Bronchial epithelial cell (primary cell): ENCODE results near the gene SEMA4D. TPM values are rescaled to one million over a fixed set of nuclear protein-coding genes. Genes with fewer than 3 reads are reported as not detected.

ENCODE experiments used
- DNase-seq: peaks from one replicate; pipeline ENCODE4 v3.0.0-alpha.2; 2010; ENCODE audit warnings: low read depth
- FAIRE-seq: peaks from 2 replicates; lab custom pipeline; 2011; peaks lifted over from hg19 to GRCh38; lab: Jason Lieb, UNC
- H3K27me3 ChIP-seq: 2 replicates; pipeline ENCODE4 v1.5.1; 2011; ENCODE audit warnings: low read length; ENCODE audit not compliant: control insufficient read depth, insufficient read depth
- H3K36me3 ChIP-seq: 2 replicates; pipeline ENCODE4 v1.5.1; 2011; ENCODE audit warnings: low read length; ENCODE audit not compliant: control insufficient read depth, insufficient read depth
- H3K4me3 ChIP-seq: 2 replicates; pipeline ENCODE4 v1.5.1; 2011; ENCODE audit warnings: mild to moderate bottlenecking, low read depth, low read length, control low read depth
- total RNA-seq: library from RNA; depleted of rRNA; stranded (reverse); fragments of >200 nt; gene quantifications from 2 replicates; pipeline ENCODE4 v1.2.1, GENCODE V29; 2014
- TF ChIP-seq, protein P1 (sequence below): IDR thresholded peaks from 2 replicates; pipeline ENCODE4 v1.5.1; 2011; ENCODE audit warnings: mild to moderate bottlenecking, moderate library complexity, low read length, control low read depth, inconsistent platforms; ENCODE audit not compliant: insufficient read depth, severe bottlenecking

Gene SEMA4D
- total RNA-seq, 1 donor from 2014 or later, result 1.8 TPM

DNA sequence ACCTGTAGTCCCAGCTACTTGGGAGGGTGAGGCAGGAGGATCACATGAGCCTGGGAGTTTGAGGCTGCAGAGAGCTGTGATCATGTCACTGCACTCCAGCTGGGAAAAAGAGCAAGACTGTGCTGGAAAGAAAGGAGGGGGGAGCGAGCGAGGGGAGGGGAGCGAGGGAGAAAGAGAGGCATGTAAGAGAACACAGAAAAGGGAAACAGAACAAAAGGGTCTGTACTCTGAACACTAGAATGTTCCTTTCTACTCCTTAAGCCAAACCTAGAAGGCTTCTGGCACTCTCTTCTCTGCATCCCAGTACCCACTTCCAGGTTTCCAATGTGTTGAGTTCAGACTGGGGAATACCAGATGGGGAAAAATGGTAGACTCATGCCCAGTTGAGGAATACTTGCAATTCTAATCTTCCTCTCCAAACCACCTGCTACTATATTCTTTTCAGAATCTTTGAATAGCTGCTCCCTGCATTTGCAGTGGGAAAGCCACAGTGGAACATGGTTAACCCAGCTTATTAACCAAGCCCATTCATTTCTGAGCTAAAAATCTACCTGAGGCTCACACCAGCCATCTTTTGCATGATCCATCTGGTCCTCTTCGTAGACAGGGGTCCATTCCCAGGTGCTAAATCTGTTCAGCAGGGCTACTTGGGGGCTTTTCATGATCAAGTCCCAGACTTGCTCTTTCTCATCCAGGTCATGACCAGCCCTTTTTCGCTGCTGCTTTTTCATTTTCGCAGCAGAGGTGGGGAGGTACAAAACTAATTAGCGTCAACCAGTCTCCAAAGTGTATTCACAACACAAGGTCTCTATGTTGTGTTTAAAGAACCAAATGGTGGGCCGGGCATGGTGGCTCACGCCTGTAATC, 34.9 kb downstream of the SEMA4D start:
- TF ChIP-seq, protein P1, sequence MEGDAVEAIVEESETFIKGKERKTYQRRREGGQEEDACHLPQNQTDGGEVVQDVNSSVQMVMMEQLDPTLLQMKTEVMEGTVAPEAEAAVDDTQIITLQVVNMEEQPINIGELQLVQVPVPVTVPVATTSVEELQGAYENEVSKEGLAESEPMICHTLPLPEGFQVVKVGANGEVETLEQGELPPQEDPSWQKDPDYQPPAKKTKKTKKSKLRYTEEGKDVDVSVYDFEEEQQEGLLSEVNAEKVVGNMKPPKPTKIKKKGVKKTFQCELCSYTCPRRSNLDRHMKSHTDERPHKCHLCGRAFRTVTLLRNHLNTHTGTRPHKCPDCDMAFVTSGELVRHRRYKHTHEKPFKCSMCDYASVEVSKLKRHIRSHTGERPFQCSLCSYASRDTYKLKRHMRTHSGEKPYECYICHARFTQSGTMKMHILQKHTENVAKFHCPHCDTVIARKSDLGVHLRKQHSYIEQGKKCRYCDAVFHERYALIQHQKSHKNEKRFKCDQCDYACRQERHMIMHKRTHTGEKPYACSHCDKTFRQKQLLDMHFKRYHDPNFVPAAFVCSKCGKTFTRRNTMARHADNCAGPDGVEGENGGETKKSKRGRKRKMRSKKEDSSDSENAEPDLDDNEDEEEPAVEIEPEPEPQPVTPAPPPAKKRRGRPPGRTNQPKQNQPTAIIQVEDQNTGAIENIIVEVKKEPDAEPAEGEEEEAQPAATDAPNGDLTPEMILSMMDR, result no peak
- FAIRE-seq (no peak), DNase-seq (no peak)
- Histone ChIP-seq H3K4me3 (no peak overlapping the region), H3K27me3 (no peaks in the 10 kb centered on the region), H3K36me3 (no peaks in the 10 kb centered on the region)

DNA sequence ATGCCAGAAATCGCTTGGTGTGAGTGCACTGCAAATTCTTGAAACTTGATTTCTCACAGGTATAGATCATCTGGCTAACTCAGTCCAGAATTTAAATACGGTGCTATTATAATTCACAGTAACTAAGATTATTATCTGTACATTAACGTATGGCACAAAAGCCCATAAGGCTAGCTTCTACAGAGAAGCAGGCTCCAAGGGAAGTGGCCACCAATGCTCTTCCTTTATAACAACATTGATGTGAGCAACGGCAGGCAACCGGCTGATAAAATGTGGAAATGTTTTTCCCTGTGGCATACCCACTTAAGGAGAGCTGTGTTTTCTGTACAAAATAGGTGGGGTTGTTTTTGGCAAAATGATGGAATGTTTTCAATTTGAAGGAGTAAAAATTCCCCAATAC, 35.7 kb downstream of the SEMA4D start:
- H3K27me3 ChIP-seq, result no peaks in the 10 kb centered on the region
- TF ChIP-seq, protein P1, result no peak
- no peaks in the 10 kb centered on the region for H3K36me3 ChIP-seq
- DNase-seq, result no peak
- H3K4me3 ChIP-seq, result no peak overlapping the region
- FAIRE-seq, result no peak

DNA sequence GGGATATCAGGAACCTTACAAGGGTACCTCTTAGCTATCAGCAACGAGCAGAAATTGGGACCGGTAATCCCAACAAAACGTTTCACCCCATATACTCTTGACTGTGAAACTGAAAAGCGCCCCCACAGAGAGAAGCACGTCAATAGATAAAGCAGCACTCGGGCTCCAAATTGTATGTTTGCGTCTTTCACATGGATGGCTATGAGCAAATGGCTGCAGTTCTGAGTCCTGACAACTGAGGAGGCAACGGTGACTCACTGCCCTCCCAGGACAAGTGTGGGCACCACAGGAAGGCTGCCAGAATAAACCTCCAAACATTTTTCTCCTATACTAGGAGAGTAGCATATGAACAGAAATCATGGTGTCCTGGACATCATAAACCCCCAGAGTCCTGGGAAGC, 36.6 kb downstream of the SEMA4D start:
- FAIRE-seq (no peak), DNase-seq (peak; percentile 33)
- Histone ChIP-seq H3K27me3 (no peaks in the 10 kb centered on the region), H3K4me3 (no peak overlapping the region), H3K36me3 (no peaks in the 10 kb centered on the region)
- TF ChIP-seq, protein P1, result no peak

DNA sequence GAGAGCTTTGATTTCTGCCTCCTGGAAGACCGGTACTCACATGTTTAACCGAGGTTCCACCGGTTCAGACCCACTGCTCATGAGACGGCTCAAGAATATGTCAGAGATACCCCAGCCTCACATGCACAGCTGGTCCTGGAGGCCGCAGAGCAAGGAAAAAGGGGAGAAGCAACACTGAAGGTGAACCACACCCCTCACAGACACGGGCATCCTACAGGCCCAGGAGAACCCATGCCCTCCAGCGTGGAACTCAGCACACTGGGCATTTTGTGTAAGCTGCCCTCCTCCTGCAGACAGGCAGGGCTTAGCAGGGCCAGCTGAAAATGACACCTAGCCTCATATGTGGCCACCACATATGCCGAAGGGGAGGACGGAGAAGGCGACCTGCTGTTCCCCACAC, 37.4 kb downstream of the SEMA4D start:
- H3K27me3 ChIP-seq, result no peaks in the 10 kb centered on the region
- no peaks in the 10 kb centered on the region for H3K36me3 ChIP-seq
- TF ChIP-seq, protein P1, result no peak
- FAIRE-seq (no peak), DNase-seq (no peak)
- H3K4me3 ChIP-seq, result no peak overlapping the region

DNA sequence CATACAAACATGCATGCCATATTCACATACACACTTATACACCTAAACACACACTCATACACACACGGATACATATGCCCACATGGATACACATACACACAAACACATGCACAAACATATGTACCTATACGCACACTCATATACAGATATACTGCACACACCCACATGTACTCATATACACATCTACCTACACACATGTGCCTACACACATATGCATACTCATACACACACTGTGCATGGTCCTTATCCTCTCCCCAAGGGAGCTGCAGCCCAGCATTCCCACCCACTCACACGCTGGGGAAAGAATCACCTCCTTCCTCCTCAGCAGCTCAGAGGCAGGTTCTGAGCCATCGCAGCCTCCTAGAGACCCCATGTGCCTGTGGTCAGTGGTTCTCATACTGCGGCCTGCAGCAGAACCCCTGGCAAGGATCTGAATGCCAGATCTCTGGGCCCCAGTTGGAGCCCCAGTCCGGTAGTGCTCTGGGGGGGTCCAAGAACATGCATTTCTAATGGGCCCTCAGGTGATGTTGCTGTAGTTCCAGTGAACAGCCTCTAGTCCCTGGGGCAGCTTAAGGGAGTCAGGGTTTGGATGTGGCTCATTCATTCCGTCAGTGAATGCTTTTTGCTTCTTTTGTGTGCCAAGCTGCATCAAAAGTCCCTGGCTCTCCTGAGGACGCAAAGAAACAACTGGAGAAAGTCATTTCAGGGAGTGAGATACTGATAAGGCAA, 39.0 kb downstream of the SEMA4D start:
- H3K4me3 ChIP-seq, result no peak overlapping the region
- no peaks in the 10 kb centered on the region for H3K36me3 ChIP-seq
- TF ChIP-seq, protein P1, result no peak
- no peaks in the 10 kb centered on the region for H3K27me3 ChIP-seq
- DNase-seq (no peak), FAIRE-seq (peak; percentile 23)
